Right renal cortex interstitium (tissue), 3 donors: ENCODE results near the gene CDK14. TPM values are rescaled to one million over a fixed set of nuclear protein-coding genes. Genes with fewer than 3 reads are reported as not detected.

ENCODE experiments used
- DNase-seq, 3 donors: peaks; one replicate each; pipeline ENCODE4 v3.0.0-alpha.2; 2013; ENCODE audit warnings: low read depth in 3 of 3, low spot score in 2 of 3
- polyA plus RNA-seq, 3 donors: library from polyadenylated mRNA; unstranded; fragments of 120-200 nt; gene quantifications; one replicate each; pipeline ENCODE4 v1.2.1, GENCODE V29; 2013; ENCODE audit not compliant: insufficient read length in 3 of 3

CDK14 gene
- polyA plus RNA-seq, 3 donors: 33.6 to 38.4 (median 36.2) TPM

DNA sequence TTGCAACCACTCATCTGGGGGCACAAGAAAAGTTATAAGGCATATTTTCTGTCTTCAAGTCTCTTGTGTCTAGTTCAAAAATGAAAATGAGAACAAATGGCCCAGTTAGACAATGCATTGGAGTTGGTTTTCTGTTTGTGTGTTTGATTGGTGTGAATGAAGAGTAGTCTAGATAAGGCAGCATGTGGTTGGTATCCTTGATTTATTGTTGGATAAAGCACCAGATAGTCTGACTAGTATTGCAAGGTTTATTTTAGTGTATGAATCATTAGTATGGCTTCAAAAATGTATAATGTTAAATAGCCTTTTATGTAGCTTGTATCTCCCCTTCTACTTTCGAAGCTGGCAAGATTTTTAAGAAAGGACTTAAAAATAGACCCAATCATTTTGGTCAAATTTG, 237.3 kb downstream of the CDK14 start:
- no peak for DNase-seq

DNA sequence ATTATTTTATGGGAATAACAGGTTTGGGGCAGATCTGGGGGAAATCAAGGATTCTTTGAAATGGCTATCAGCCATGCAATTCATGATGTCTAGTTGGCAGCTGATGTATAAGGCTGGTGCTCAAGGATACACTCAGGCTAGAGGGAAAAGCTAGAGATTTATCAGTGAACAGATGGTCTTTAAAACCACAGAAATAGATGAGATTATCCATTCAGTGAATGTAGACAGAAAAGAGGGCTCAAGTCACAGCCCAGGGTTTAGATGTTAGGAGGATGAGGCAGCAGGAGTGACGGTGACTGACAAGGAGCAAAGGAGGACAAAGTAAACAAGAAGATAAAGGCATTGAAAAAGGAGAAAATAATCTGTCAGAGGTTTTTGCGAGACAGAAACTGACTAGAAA, 238.7 kb downstream of the CDK14 start:
- DNase-seq: no peak

DNA sequence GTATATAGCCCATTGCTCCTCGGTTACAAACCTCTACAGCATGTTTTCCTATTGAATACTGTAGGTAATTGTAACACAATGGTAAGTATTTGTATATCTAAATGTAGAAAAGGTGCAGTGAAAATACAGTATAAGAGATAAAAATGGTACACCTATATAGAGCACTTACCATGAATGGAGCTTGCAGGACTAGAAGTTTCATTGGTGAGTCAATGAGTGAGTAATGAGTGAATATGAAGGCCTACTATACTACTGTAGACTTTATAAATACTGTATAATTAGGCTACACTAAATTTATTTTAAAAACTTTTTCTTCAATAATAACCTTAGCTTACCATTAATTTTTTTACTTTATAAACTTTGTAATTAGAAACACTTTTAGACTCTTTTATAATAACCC, 239.7 kb downstream of the CDK14 start:
- no peak for DNase-seq

DNA sequence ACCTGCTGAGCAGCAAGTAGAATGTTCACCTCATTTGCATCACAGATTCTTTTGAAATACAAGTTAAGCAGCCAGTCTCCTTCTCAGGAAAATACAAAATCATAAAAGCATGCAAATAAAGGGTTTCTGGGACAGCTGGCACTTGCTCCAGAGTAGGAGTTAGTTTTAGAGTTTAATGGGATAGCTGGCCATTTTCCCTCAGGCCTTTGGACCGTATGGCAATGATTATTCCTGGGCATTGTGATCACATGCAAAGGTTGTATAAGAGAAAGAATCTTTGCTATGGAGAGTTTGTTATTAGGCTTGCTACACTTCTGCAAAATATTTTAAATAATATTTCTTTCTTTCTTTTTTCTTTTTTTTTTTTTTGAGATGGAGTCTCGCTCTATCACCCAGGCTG, 240.8 kb downstream of the CDK14 start:
- no peak for DNase-seq

DNA sequence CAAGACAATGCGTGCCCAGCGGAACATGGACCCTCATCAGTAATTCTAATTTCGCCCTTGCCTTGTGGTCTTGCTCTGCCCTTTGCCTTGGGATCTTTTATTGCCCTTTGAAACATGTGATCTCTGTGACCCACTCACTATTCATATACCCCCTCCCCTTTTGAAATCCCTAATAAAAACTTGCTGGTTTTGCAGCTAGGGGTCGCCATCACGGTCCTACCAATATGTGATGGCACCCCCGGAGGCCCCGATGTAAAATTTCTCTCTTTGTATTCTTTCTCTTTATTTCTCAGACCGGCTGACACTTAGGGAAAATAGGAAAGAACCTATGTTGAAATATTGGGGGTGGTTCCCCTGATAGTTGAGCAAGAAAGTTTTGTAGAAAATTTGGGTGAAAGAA, 242.7 kb downstream of the CDK14 start:
- DNase-seq: no peak

DNA sequence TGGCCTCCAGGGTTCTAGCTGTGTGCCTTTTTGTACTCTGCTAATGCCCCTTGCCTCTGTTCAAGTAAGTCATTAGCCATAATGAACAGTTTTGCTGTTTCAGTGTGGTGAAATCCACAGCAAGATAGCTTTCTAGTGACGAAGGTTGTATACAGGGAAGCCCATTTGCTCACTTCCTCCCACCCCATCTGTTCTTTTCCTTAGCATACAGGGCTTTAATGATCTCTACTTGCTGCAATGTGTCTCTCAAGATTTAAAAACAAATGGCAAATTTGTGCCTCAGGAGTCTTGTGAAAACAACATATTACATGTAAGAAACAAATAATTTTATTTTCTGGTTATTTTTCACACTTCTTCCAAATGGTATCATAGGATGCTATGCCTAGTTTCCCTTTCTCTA, 243.2 kb downstream of the CDK14 start:
- DNase-seq: no peak

DNA sequence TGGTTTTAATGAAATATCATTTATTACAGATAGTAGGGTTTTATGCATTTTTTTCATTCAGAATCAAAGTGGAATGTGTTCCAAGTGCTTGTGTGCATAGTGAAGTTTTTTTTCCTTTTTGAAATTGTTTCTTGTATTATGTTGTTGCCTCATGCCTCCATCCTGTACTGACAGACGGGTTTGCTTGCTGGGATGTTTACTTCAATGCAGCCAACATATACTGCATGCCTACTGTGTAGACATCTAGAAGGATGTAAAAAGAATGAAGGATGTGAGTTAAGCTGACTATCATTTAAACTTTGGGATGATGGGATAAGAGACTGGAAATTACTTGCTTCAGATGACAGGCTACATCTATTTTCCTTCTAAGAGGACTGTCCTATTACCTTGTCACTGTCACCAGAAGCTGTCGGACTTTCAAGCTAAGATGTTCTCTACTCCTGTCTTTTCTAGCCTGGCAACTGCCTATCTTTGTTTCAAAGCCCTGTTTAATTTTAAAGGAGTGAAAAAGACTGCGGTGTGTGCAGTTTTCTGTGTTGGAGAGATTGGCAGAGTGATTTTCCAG, 243.7 kb downstream of the CDK14 start:
- DNase-seq: no peak

DNA sequence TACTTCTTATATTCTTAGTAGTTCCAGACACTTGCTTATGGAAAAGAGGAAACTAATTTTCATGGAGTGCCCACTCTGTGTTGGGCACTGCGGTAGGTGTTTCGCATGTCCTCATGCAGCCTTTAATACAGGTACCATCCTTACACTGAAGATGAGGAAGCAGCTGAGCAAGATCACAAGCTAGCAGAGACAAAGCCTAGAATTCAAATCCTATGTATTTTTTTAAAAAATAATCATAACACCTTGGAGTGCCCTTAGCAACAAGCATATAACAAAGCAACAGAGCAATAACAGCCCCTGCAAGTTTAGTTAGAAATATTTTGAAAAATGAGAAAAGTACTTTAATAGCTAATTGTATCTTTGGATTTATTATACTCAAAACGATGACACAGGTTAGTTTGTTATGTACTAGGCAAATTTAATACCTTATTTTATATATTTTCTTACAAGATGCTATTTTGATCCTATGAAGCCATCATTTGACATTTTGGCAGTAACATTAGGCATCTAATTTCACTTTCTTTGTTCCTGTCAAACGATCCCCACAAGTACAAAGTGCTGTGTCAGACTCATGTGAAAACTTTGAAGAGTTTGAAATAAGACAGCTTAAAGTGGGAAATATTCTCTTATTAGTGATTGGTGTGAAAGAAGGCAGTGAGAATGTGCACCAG, 245.8 kb downstream of the CDK14 start:
- no peak for DNase-seq

DNA sequence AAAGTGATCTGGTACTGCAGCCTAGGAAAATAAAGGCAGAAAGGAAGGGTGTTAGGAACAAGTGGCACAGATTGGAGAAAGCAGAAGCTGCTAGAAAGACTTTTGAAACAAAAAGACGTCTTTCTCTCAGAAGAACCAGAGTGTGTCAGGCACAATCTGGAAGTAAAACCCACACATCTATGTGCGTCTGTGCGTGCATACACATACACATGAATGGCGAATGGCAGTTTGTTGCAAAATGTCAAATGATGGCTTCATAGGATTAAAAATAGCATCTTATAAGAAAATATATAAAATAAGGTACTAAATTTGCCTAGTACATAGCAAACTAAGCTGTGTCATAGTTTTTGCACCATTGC, 246.3 kb downstream of the CDK14 start:
- DNase-seq: no peak

DNA sequence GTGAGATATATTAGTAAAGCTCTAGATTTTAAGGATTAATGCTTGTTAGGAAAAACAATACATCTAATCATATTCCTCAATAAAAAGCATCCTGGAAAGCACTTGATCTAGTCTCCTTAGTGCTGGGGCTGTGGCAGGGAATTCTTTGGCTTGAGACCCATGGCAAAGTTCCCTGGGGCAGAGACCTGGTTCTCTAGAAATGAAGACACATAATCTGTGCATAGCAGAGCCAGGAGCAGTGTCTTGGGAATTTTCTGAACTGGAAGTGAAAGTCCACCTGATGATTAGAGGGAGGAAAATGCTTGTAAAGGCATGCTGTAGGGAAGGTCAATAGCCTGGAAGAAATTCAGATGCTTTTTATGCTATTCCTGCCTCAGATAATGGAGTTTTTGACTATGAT, 247.4 kb downstream of the CDK14 start:
- no peak for DNase-seq

DNA sequence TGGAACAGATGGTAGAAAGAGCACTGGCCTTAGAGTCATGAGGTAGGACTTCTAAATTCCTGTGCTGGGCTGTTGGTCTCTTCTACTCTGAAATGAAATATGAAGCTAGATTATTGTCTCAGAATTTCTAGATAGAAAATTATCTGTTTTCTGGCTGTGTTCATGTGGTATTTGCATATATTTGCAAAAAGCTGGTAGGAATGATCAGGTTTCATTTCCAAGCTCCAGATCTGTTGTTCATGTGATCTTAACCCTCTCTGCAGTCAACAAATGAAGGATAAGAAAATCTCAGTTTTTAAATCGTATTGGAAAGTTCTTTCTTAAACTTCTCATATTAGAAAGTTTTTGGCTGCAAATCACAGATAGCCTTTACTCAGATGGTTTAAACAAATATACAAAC, 248.3 kb downstream of the CDK14 start:
- DNase-seq: no peak

DNA sequence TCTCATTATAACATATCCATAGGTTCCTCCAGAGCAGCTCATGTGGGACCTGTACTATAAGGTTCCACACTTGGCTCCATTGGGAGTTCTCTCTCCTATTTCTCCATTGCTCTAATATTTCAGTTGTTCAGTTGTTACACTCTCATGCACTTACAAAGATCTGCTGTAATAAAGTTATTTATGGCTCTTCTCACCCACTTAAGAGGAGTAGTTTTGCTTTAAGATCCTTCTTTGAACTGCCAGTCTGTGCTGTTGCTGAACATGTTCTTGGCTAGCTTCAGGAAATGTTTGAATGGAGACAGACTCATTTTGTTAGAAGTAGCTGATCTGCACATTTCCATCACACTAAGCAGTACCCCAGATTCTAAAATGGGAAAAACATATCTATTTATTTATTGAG, 250.1 kb downstream of the CDK14 start:
- DNase-seq: no peak

DNA sequence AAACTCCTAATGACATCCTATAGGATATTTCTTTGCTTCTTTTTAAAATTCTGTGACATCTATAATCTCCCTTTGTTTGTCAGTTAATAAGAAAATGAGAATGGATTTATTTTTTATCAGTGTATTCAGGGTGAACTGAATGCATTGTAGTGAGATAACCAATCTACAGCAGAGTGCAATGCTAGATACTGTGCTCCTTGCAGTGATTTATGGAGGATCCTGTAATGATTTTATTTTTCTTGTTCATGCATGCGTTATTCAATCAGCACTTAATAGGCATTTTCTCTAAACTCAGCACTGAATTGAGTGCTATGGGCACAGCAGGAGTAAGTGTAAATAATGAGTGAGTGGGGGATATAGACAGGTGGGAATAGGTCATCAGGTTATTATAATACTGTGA, 253.9 kb downstream of the CDK14 start:
- DNase-seq: no peak

DNA sequence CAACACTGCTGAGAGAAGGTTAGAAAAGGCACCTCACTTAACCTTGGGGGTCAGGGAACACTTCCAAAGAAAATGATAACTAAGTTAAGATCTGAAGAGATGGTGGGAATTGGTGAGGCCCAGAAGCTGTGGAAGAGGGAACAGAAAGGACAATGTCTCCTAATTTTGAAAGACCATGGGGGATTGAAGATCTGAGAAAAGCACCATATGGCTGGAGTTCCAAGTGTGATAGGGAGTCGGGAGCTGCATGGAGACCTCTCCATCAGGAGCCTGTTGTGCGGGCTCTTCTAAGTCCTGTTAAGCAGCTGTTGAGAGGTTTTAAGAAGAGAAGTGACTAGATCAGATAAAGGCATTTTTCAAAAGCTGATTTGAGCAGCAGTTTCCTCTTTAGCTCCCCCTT, 254.3 kb downstream of the CDK14 start:
- DNase-seq: no peak

DNA sequence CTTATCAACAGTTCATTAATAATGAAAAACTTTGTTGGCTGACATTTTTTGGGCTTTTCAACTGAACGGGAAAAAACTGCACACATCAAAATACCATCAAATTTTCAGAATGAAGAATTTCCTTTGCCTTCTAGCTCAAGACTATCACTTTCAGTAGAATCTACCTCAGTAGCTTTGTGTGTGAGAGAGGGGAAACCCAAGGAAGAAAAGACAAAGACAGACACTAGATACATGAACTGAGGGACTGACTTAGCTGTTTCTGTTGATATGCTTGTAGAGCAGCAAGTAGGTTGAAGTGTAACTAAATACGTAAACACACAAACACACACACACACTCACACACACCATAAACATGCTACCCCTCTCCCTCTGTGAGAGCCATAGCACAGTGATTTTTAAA, 257.1 kb downstream of the CDK14 start:
- no peak for DNase-seq

DNA sequence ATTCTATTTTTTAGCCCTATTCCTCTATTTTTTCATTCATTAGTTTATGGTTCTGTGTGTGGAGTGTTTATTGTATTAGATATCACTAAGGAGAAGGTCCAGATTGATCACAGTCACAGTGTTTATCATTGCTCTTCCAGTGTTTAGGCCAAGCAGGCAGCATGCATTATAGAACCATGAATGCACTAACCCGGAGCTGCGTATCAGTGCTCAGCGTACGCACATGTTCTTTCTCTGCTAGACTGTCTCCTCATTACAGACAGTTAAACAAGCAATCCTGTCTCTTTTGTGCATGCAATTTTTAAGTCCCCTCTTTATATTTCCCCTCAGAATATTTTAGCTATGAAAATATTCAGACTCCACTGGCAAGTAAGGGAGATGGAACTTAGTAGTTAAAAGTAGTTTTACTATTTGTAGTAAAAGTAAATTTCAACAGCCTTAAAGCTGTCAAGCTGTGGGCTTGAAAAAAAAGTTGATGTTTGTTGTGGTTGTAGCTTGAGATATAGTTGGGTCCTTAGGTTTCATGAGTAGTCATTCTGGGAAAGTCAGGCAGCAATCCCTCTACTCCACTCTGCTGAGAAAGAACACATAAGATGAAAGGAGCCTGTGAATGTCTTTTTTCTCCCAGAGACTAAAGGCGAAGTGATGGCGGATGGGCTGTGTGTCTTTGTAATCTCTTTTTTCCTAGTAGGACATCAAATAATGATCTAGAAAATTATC, 260.4 kb downstream of the CDK14 start:
- peak in 1 of 3 donors; percentile 7 for DNase-seq

DNA sequence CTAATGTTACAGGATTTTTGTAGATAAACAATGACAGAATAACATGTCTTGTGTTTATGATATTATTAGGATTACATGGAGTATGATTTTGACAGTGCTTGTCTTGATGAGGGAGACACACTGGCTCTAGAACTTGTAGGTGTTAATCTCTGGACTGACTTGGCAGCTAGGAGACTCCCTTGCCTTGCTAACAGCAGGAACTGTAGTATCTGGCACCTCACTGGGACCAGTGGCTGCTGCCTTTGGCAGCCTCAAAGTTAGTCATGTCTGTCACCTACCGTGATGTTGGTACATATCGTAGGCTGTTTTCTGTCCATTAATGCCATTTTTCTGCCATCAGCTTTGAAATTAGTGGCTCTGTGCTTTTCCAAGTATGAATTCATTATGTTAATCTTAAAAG, 261.5 kb downstream of the CDK14 start:
- no peak for DNase-seq

DNA sequence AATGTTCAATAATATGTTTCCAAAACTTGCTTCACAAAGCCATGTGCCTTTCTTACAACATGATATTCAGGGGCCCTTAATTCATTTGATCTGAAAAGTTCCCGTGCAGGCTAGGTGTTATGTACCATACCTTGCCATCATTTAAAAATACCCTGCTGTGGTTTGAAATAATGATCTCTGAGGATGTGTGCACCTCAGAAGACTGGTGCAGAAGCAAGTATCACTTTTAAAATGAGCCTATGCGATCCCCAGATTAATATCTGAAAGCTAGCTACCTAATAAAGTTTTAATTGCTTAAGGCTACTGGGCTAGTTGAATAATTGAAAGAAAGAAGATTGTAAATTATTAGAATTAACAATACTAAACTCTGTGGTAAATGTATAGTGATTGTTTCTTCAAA, 262.4 kb downstream of the CDK14 start:
- no peak for DNase-seq

DNA sequence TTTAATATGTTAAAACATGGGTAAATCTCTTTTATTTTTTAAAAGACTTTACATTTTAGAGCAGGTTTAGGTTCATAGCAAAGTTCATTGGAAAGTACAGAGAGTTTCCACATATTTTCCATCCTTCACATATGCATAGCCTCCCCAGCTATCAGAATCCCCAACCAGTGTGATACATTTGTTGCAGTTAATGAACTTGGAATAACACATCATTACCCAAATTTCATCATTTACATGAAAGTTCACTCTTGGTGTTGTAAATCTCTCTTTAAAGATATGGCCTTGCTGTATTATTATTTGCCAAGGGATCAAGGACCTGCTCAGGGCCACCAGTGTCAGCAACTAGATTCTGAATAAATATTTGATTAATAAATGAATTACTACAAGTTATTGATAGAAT, 263.4 kb downstream of the CDK14 start:
- no peak for DNase-seq

DNA sequence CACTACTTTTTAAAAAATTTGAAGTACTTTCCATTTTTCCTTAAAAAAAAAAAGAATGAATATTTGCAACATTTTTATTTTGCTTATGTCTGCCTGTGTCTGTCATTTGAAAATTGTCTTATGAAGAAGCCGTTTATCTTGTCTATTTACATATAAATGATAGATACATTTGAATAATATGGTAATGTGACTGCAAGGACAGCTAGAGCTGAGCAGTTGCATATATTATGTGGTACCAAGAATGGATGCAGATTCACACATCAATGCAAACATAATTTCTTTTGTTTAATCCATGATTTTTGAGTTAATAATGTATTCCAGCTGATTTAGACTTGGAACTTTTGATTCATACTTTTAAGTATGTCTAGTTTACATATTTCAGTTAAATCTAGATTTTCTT, 268.0 kb downstream of the CDK14 start:
- DNase-seq: no peak

DNA sequence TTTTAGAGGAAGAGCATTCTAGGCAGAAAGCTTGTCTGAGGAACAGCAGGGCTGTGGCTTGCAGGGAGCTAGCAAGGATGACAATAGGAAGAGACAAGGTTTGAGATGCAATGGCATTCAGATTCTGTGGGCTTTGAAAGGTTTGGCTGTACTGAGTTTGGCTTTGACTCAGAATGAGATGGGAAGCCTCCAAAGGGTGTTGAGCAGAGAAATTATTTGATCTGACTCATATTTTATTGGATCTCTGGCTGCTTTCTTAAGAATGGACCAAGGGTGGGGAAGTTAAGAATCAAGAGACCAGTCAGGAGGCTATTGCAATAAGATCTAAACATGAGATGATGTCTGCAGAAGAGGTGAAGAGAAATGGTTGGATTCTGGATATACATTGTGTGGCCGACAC, 273.2 kb downstream of the CDK14 start:
- no peak for DNase-seq

DNA sequence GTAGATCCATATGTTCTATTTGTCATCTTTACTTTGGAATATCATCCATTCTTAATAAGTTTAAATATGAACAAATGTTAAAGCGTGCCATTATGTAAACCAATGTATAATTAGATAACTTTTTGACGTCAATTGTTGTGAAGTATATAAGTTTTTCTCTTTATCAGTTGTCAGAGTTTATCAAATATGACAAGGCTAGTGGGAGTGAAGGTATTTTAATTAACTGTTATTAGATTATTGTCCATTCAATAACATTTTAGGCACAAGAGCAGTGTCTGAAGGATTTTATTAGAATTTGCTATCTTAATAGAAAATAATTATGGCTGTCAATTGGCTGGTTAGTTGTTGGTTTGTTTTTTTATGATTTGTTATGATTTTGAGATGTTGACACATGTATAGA, 280.6 kb downstream of the CDK14 start:
- DNase-seq: no peak
